Colonic mucosa (tissue), 4 donors: Measurements from ENCODE around the gene RNF113B. TPM values are rescaled to one million over a fixed set of nuclear protein-coding genes. Genes with fewer than 3 reads are reported as not detected.

Experiments used
- DNase-seq: peaks from one replicate; pipeline ENCODE4 v3.0.0-alpha.2; 2020
- H3K27ac ChIP-seq: fragments of 200-600 bp; one replicate; pipeline ENCODE4 v1.8.0; 2021
- H3K27me3 ChIP-seq: fragments of 200-600 bp; one replicate; pipeline ENCODE4 v1.8.0; 2021
- H3K36me3 ChIP-seq: fragments of 200-600 bp; one replicate; pipeline ENCODE4 v1.8.0; 2021
- H3K4me1 ChIP-seq: fragments of 200-600 bp; one replicate; pipeline ENCODE4 v1.8.0; 2021; ENCODE audit warnings: mild to moderate bottlenecking
- H3K4me3 ChIP-seq: fragments of 200-600 bp; one replicate; pipeline ENCODE4 v1.8.0; 2021
- H3K9ac ChIP-seq, 2 donors: one replicate each; pipeline ENCODE4 v1.7.0; 2013; ENCODE audit warnings: control low read depth in 2 of 2, low read depth in 2 of 2, low read length in 2 of 2
- H3K9me3 ChIP-seq: fragments of 200-600 bp; one replicate; pipeline ENCODE4 v1.8.0; 2021
- CTCF ChIP-seq: fragments of 200-600 bp; IDR thresholded peaks from one replicate; pipeline ENCODE4 v1.8.0; 2022; ENCODE audit warnings: antibody characterized with exemption, mild to moderate bottlenecking
- intact Hi-C: fragments of 100-400 bp; cut with DNase I; formaldehyde crosslinking; loops from one replicate; pipeline ENCODE4 v1.14.1; 2022
- total RNA-seq, 2 donors: library from RNA; stranded (reverse); fragmentation: NEBNext Ultra II Directional in 1 of 2; extraction: Animal tissue kit (Norgen Biotek cat#: 25700) in 1 of 2; gene quantifications; one replicate each; pipeline ENCODE4 v1.2.1, GENCODE V29; 2021
- donor health status: healthy.
- donor health status: DM: no; HTN: no; CAD: no.
- donor health status: DM: no; HTN: no; CAD: no.

Gene RNF113B
- total RNA-seq, 2 donors from 2014 or later = not detected

- H3K9ac ChIP-seq = no peak overlapping the region
- no peak for DNase-seq
- no peaks in the 10 kb centered on the region for H3K9me3 ChIP-seq
- peak overlapping the region; percentile 15 for H3K27ac ChIP-seq
- no peaks in the 10 kb centered on the region for H3K27me3 ChIP-seq
- no peak overlapping the region for H3K4me3 ChIP-seq
- no peaks in the 10 kb centered on the region for H3K4me1 ChIP-seq
- no peak for TF ChIP-seq CTCF
- intact Hi-C loops = no loop called here
- no peaks in the 10 kb centered on the region for H3K36me3 ChIP-seq
Observed at GRCh38 chr13:98206946-98207345, 29.9 kb upstream of the RNF113B start.

GRCh38 chr13:98204546-98204945 is 27.5 kb upstream of the RNF113B start:
- Histone ChIP-seq H3K4me1 (no peaks in the 10 kb centered on the region), H3K27ac (no peak overlapping the region), H3K36me3 (no peaks in the 10 kb centered on the region), H3K4me3 (no peak overlapping the region), H3K9ac (no peak overlapping the region), H3K9me3 (no peaks in the 10 kb centered on the region), H3K27me3 (no peaks in the 10 kb centered on the region)
- no peak for DNase-seq
- TF ChIP-seq CTCF = no peak
- intact Hi-C loops = no loop called here

GRCh38 chr13:98203646-98204326 is 26.7 kb upstream of the RNF113B start:
- Histone ChIP-seq H3K9ac (no peak overlapping the region), H3K4me3 (no peak overlapping the region), H3K4me1 (no peaks in the 10 kb centered on the region), H3K9me3 (no peaks in the 10 kb centered on the region), H3K36me3 (no peaks in the 10 kb centered on the region), H3K27me3 (no peaks in the 10 kb centered on the region), H3K27ac (no peak overlapping the region)
- DNase-seq = no peak
- TF ChIP-seq CTCF = no peak
- intact Hi-C loops = no loop called here

GRCh38 chr13:98201984-98202383 is 24.9 kb upstream of the RNF113B start:
- no peak overlapping the region for H3K9ac ChIP-seq
- H3K9me3 ChIP-seq = no peaks in the 10 kb centered on the region
- no peaks in the 10 kb centered on the region for H3K4me1 ChIP-seq
- H3K27me3 ChIP-seq = no peaks in the 10 kb centered on the region
- no peak for TF ChIP-seq CTCF
- intact Hi-C loops = no loop called here
- peak; percentile 52 for DNase-seq
- no peak overlapping the region for H3K27ac ChIP-seq
- H3K4me3 ChIP-seq = no peak overlapping the region
- H3K36me3 ChIP-seq = no peaks in the 10 kb centered on the region

GRCh38 chr13:98201189-98201588 is 24.1 kb upstream of the RNF113B start:
- TF ChIP-seq CTCF = no peak
- no peak overlapping the region for H3K9ac ChIP-seq
- no peaks in the 10 kb centered on the region for H3K4me1 ChIP-seq
- no peaks in the 10 kb centered on the region for H3K36me3 ChIP-seq
- H3K4me3 ChIP-seq = no peak overlapping the region
- no peak overlapping the region for H3K27ac ChIP-seq
- no peaks in the 10 kb centered on the region for H3K9me3 ChIP-seq
- no peak for DNase-seq
- intact Hi-C loops = no loop called here
- no peaks in the 10 kb centered on the region for H3K27me3 ChIP-seq
